ENCODE results near the gene CLUH. TPM values are rescaled to one million over a fixed set of nuclear protein-coding genes. Genes with fewer than 3 reads are reported as not detected.

The CLUH gene
- total and polyA plus RNA-seq, 2 experiments from 2014 or later = 45.5 to 50.2 TPM

DNA sequence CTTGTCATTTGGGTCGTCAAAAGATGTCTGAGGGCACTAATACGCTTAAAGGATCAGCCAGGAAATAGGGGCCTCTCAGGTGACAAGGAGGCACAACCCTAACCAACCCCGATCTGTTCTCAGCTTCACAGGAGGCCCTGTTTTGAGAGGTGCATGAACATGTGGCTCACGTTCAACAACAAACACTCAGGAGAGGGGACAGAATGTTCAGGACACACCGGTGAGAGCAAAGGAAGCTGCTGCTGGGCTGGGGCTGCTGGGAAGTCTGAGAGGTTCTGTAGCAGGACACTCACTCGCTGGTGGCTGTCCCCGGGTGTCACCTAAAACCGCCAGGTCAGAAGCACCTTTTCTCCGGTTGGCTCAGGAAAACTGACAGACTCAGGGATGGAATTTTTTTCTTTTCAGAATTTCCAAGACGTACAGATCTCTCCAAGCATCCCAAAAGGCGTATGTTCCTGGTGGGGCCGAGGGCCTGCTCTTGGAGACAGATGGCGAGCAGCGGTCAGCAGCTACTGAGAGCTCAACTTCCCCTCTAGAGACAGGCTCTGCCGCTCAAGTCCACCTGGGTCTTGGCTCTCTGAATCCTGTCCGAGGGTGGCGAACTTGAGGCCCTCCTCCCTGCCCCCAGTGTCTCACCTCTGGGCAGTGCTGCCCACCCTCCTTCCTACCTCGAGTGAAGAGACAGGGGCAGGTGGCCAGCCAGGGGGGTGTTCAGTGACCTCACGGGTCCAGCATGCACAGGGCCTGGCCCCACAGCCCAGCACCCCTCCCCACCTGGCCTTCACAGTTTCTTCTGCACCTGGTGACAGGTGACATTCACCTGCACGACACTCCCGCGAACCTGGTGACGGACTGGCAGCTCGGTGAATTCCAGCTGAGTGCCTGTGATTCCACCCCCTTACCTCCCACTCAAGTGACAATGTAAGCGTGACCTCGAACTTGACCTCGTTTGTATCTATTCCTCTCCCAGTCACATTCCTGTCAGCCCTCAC lies 22.9 kb downstream of the CLUH start:
- Histone ChIP-seq H3K27ac (peak overlapping the region; percentile 52), H3K27me3 (no peaks in the 10 kb centered on the region), H2AFZ (no peak overlapping the region), H3K9me3 (ENCODE audit: low read depth) (no peaks in the 10 kb centered on the region), H3K4me2 (no peak overlapping the region), H3K36me3 (replicated peaks; ENCODE audit: insufficient read depth, low read depth) (no peaks in the 10 kb centered on the region), H4K20me1 (ENCODE audit: insufficient read depth, poor library complexity, severe bottlenecking) (peaks cover 5% of the 10 kb centered on the region), H3K79me2 (no peaks in the 10 kb centered on the region), H3K4me3 (no peak overlapping the region), H3K4me1 (ENCODE audit: insufficient read depth) (peaks cover 5% of the 10 kb centered on the region), H3K9me2 (replicated peaks; ENCODE audit: insufficient read depth) (no peaks in the 10 kb centered on the region)
- peak; percentile 34 for DNase-seq (ENCODE audit: low spot score)
- TF ChIP-seq EZH2phosphoT487 (IDR thresholded peaks at IDR 0.05; ENCODE audit: low read depth, severe bottlenecking, unreplicated experiment) = no peak
- TF ChIP-seq EZH2 (IDR thresholded peaks at IDR 0.05; ENCODE audit: borderline replicate concordance) = no peak
- TF ChIP-seq, protein P1, sequence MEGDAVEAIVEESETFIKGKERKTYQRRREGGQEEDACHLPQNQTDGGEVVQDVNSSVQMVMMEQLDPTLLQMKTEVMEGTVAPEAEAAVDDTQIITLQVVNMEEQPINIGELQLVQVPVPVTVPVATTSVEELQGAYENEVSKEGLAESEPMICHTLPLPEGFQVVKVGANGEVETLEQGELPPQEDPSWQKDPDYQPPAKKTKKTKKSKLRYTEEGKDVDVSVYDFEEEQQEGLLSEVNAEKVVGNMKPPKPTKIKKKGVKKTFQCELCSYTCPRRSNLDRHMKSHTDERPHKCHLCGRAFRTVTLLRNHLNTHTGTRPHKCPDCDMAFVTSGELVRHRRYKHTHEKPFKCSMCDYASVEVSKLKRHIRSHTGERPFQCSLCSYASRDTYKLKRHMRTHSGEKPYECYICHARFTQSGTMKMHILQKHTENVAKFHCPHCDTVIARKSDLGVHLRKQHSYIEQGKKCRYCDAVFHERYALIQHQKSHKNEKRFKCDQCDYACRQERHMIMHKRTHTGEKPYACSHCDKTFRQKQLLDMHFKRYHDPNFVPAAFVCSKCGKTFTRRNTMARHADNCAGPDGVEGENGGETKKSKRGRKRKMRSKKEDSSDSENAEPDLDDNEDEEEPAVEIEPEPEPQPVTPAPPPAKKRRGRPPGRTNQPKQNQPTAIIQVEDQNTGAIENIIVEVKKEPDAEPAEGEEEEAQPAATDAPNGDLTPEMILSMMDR (IDR thresholded peaks at IDR 0.05; ENCODE audit: poor library complexity) = no peak
- 66% methylated on average over 26 of the region's 27 CpGs for WGBS (ENCODE audit: low lambda C conversion rate, missing lambda C conversion rate)

GRCh38 chr17:2687074-2687418 lies 24.5 kb downstream of the CLUH start:
- Histone ChIP-seq H2AFZ (no peak overlapping the region), H3K27ac (peak overlapping the region; percentile 13), H3K4me1 (ENCODE audit: insufficient read depth) (peaks cover 5% of the 10 kb centered on the region), H4K20me1 (ENCODE audit: insufficient read depth, poor library complexity, severe bottlenecking) (peaks cover 5% of the 10 kb centered on the region), H3K4me2 (no peak overlapping the region), H3K9me2 (replicated peaks; ENCODE audit: insufficient read depth) (no peaks in the 10 kb centered on the region), H3K9me3 (ENCODE audit: low read depth) (no peaks in the 10 kb centered on the region), H3K27me3 (no peaks in the 10 kb centered on the region), H3K4me3 (no peak overlapping the region), H3K79me2 (peaks cover under 1% of the 10 kb centered on the region), H3K36me3 (replicated peaks; ENCODE audit: insufficient read depth, low read depth) (peaks cover 1% of the 10 kb centered on the region)
- WGBS (ENCODE audit: low lambda C conversion rate, missing lambda C conversion rate) = 96% methylated on average over 6 of the region's 6 CpGs
- TF ChIP-seq, protein P1 (IDR thresholded peaks at IDR 0.05; ENCODE audit: poor library complexity) = no peak
- TF ChIP-seq EZH2phosphoT487 (IDR thresholded peaks at IDR 0.05; ENCODE audit: low read depth, severe bottlenecking, unreplicated experiment) (no peak), EZH2 (IDR thresholded peaks at IDR 0.05; ENCODE audit: borderline replicate concordance) (no peak)
- DNase-seq (ENCODE audit: low spot score) = no peak

DNA sequence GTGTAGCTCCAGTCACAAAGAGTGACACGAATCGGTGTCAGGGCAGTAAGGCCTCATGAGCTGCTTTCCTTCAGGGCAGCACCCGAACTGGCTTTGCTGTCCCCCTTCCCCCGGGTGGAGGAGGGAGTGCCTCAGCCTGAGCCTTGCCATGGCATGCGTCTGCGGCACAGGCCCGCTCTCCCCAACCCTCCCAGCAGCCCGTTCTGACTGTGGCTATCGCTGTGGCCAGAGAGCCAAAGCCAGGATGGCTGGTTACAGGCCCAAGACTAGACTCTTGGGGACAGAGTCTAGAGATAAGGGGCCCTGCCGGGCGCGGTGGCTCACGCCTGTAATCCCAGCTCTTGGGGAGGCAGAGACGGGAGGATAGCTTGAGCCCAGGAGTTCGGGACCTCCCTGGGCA lies 25.9 kb downstream of the CLUH start:
- Histone ChIP-seq H3K9me2 (replicated peaks; ENCODE audit: insufficient read depth) (no peaks in the 10 kb centered on the region), H3K27me3 (no peaks in the 10 kb centered on the region), H3K9me3 (ENCODE audit: low read depth) (no peaks in the 10 kb centered on the region), H3K36me3 (replicated peaks; ENCODE audit: insufficient read depth, low read depth) (peaks cover 5% of the 10 kb centered on the region), H3K79me2 (peaks cover 7% of the 10 kb centered on the region), H4K20me1 (ENCODE audit: insufficient read depth, poor library complexity, severe bottlenecking) (peaks cover 5% of the 10 kb centered on the region), H3K27ac (no peak overlapping the region), H3K4me2 (no peak overlapping the region), H3K4me1 (ENCODE audit: insufficient read depth) (peaks cover 5% of the 10 kb centered on the region), H2AFZ (no peak overlapping the region), H3K4me3 (no peak overlapping the region)
- no peak for DNase-seq (ENCODE audit: low spot score)
- WGBS (ENCODE audit: low lambda C conversion rate, missing lambda C conversion rate) = 97% methylated on average over 15 of the region's 15 CpGs
- TF ChIP-seq EZH2 (IDR thresholded peaks at IDR 0.05; ENCODE audit: borderline replicate concordance) (no peak), EZH2phosphoT487 (IDR thresholded peaks at IDR 0.05; ENCODE audit: low read depth, severe bottlenecking, unreplicated experiment) (no peak)
- TF ChIP-seq, protein P1 (IDR thresholded peaks at IDR 0.05; ENCODE audit: poor library complexity) = no peak
